K562 (cell line): ENCODE measurements around the gene USP44. TPM values are rescaled to one million over a fixed set of nuclear protein-coding genes. Genes with fewer than 3 reads are reported as not detected.

ENCODE experiments used
- ATAC-seq: fragments of 200-7000 bp; cut with Tn5 transposase; 3 replicates; pipeline ENCODE4 v1.9.1; 2020; ENCODE audit warnings: moderate library complexity
- BruUV-seq: library from RNA; stranded (reverse); fragments of 400-500 nt; replicated peaks from 2 replicates; lab custom pipeline; 2021; lab: Mats Ljungman, UMichigan
- CTCF ChIA-PET: fragments of 300-600 bp; formaldehyde crosslinking; extraction: SDS; loops from one replicate; lab custom pipeline; 2021; ENCODE audit warnings: low intra/inter-chr PET ratio; lab: Yijun Ruan, JAX
- POLR2A ChIA-PET: fragments of 300-600, 350-650 bp; sonication (Branson Sonifier 250); formaldehyde crosslinking; extraction: SDS; loops from one replicate; lab custom pipeline; 2021; ENCODE audit warnings: antibody characterized with exemption, inconsistent platforms; lab: Yijun Ruan, JAX
- DNase-seq, 4 experiments: peaks; one replicate each; pipeline versions ENCODE4 v3.0.0 to v3.0.0-alpha.2; 2011 to 2018; ENCODE audit warnings: low spot score in 3 of 4, mixed read lengths in 3 of 4; ENCODE audit errors: extremely low read depth in 1 of 4
- FAIRE-seq: peaks from 2 replicates; lab custom pipeline; 2011; peaks lifted over from hg19 to GRCh38; lab: Jason Lieb, UNC
- H2AFZ ChIP-seq: 2 replicates; pipeline ENCODE4 v1.6.0; 2011; ENCODE audit warnings: low read depth, low read length, control low read depth, inconsistent platforms
- H3K27ac ChIP-seq: fragments of 200-600 bp; 3 replicates; pipeline ENCODE4 v1.8.0; 2011; ENCODE audit warnings: low read depth, mild to moderate bottlenecking, control low read depth, inconsistent platforms, low read length, moderate library complexity, mixed read lengths; ENCODE audit errors: extremely low read depth
- H3K27me3 ChIP-seq, 2 experiments: fragments of 300-600 bp in 1 of 2; 2 replicates in 1 of 2; 3 replicates in 1 of 2; pipeline versions ENCODE4 v1.6.0 to v1.8.0; 2011; ENCODE audit warnings: inconsistent platforms in 2 of 2, low read length in 2 of 2, mild to moderate bottlenecking in 1 of 2, mixed read lengths in 1 of 2, moderate library complexity in 1 of 2; ENCODE audit not compliant: control insufficient read depth in 2 of 2, insufficient read depth in 2 of 2
- H3K36me3 ChIP-seq: fragments of 300-600 bp; 3 replicates; pipeline ENCODE4 v1.8.0; 2011; ENCODE audit warnings: mild to moderate bottlenecking, low read length, inconsistent platforms; ENCODE audit not compliant: control insufficient read depth, insufficient read depth
- H3K4me1 ChIP-seq, 2 experiments: fragments of 200-600 bp in 1 of 2; replicated peaks in 1 of 2; 2 replicates in 1 of 2; 3 replicates in 1 of 2; pipeline versions ENCODE4 v1.5.1 to v1.8.0; 2011; ENCODE audit warnings: inconsistent platforms in 2 of 2, low read length in 2 of 2, mild to moderate bottlenecking in 1 of 2, mixed read lengths in 1 of 2, moderate library complexity in 1 of 2; ENCODE audit not compliant: control insufficient read depth in 2 of 2, insufficient read depth in 2 of 2
- H3K4me2 ChIP-seq: 2 replicates; pipeline ENCODE4 v1.6.1; 2011; ENCODE audit warnings: low read length, control low read depth, inconsistent platforms, mixed read lengths; ENCODE audit not compliant: insufficient read depth
- H3K4me3 ChIP-seq: fragments of 200-600 bp; sonication (generic), shearing (Covaris generic); 2 replicates; pipeline ENCODE4 v1.5.1; 2016; ENCODE audit warnings: control low read depth, inconsistent platforms
- H3K79me2 ChIP-seq: fragments of 200-600 bp; 3 replicates; pipeline ENCODE4 v1.8.0; 2011; ENCODE audit warnings: low read length, inconsistent platforms; ENCODE audit not compliant: control insufficient read depth, insufficient read depth
- H3K9ac ChIP-seq, 2 experiments: 2 replicates each; pipeline versions ENCODE4 v1.6.0 to v1.6.1; 2011; ENCODE audit warnings: low read depth in 2 of 2, low read length in 2 of 2, control low read depth in 1 of 2, inconsistent platforms in 1 of 2, mild to moderate bottlenecking in 1 of 2, mixed read lengths in 1 of 2; ENCODE audit not compliant: insufficient read depth in 1 of 2
- H3K9me1 ChIP-seq: one replicate; pipeline ENCODE4 v1.6.0; 2011; ENCODE audit warnings: inconsistent platforms, mild to moderate bottlenecking, low read length, moderate library complexity; ENCODE audit not compliant: control insufficient read depth, insufficient read depth
- H3K9me3 ChIP-seq: replicated peaks from 2 replicates; pipeline ENCODE4 v1.5.1; 2011; ENCODE audit warnings: low read depth, low read length, inconsistent platforms; ENCODE audit not compliant: control insufficient read depth, insufficient read depth
- H4K20me1 ChIP-seq: replicated peaks from 2 replicates; pipeline ENCODE4 v1.6.1; 2011; ENCODE audit warnings: low read length, inconsistent platforms, mixed read lengths; ENCODE audit not compliant: control insufficient read depth, insufficient read depth
- EZH2 ChIP-seq: IDR thresholded peaks from 2 replicates; pipeline ENCODE4 v1.6.1; 2012; ENCODE audit warnings: low read depth, mild to moderate bottlenecking, inconsistent platforms, low read length, borderline replicate concordance
- KLF6 ChIP-seq: fragments of 250-450 bp; sonication (Bioruptor Pico); IDR thresholded peaks from 2 replicates; pipeline ENCODE4 v1.4.0; 2020; ENCODE audit warnings: mild to moderate bottlenecking, moderate library complexity, borderline replicate concordance
- POLR3G ChIP-seq: IDR thresholded peaks from 2 replicates; pipeline ENCODE4 v1.6.1; 2011; ENCODE audit not compliant: insufficient read length, insufficient replicate concordance; ENCODE audit errors: extremely low read depth
- RHOXF2B ChIP-seq: fragments of 250-450 bp; sonication (Bioruptor Pico); conservative IDR thresholded peaks from 2 replicates; pipeline ENCODE4 v1.5.1; 2021
- SMARCA5 ChIP-seq: fragments of 450-650 bp; IDR thresholded peaks from 2 replicates; pipeline ENCODE4 v1.6.1; 2016
- TRIM24 ChIP-seq, 2 experiments: fragments of 450-650 bp; IDR thresholded peaks; 2 replicates each; pipeline ENCODE4 v1.6.1; 2016
- ZBED1 ChIP-seq: IDR thresholded peaks from 2 replicates; pipeline ENCODE4 v1.6.1; 2014
- ZNF165 ChIP-seq: fragments of 250-450 bp; sonication (Bioruptor Pico); IDR thresholded peaks from 2 replicates; pipeline ENCODE4 v1.4.0; 2020; ENCODE audit warnings: borderline replicate concordance
- ZNF3 ChIP-seq: fragments of 250-450 bp; sonication (Bioruptor Pico); IDR thresholded peaks from 2 replicates; pipeline ENCODE4 v1.5.0; 2021; ENCODE audit warnings: mild to moderate bottlenecking, moderate library complexity
- ZNF764 ChIP-seq: fragments of 250-450 bp; sonication (Bioruptor Pico); IDR thresholded peaks from 2 replicates; pipeline ENCODE4 v1.4.0; 2020; ENCODE audit warnings: low read depth, mild to moderate bottlenecking, moderate library complexity
- in situ Hi-C: fragments of 300-500 bp; cut with MboI; formaldehyde crosslinking; loops from 4 replicates; pipeline ENCODE4 v1.15.0; 2018; ENCODE audit warnings: inconsistent platforms, mixed read lengths
- intact Hi-C: fragments of 100-400 bp; cut with micrococcal nuclease; formaldehyde crosslinking; loops from 2 replicates; pipeline ENCODE4 v1.14.2; 2022
- polyA plus RNA-seq, 8 experiments: library from polyadenylated mRNA; depleted of rRNA in 4 of 8; stranded (reverse) in 5 of 8; unstranded in 3 of 8; fragments of >200 nt; fragmentation: Nextera tagmentation in 2 of 8; fragmentation: Illumina TruSeq in 1 of 8; extraction: Ambion mirVana in 2 of 8; extraction: Trizol in 1 of 8; gene quantifications; 2 replicates each; pipeline versions ENCODE4 v1.2.1 to v1.2.3, GENCODE V29; 2011 to 2014; ENCODE audit warnings: inconsistent platforms in 1 of 8, missing spikeins in 1 of 8
- total RNA-seq, 7 experiments: library from RNA; depleted of rRNA in 6 of 7; stranded (reverse); fragments of >200 nt in 6 of 7; fragmentation: Illumina TruSeq in 2 of 7; extraction: Trizol in 2 of 7; gene quantifications; 2 replicates each; pipeline versions ENCODE4 v1.2.1 to v1.2.3, GENCODE V29; 2011 to 2021; ENCODE audit warnings: low replicate concordance in 1 of 7
- TF ChIP-seq, protein P1 (sequence below): fragments of 250-450 bp; sonication (Bioruptor Pico); IDR thresholded peaks from 2 replicates; pipeline ENCODE4 v1.4.0; 2020; ENCODE audit warnings: borderline replicate concordance
- TF ChIP-seq, protein P2 (sequence below), 3 experiments: fragments of 200-800 bp in 1 of 3; sonication (Bioruptor generic) in 1 of 3; sonication (generic) in 1 of 3; formaldehyde crosslinking in 1 of 3; IDR thresholded peaks; 2 replicates each; pipeline versions ENCODE4 v1.6.1 to v1.8.0; 2016 to 2022; ENCODE audit warnings: mild to moderate bottlenecking in 2 of 3, missing compliant biosample characterization in 2 of 3, missing genetic modification characterization in 2 of 3, missing genetic modification reagents in 1 of 3

The USP44 gene
- total and polyA plus RNA-seq, 9 of the 15 experiments (the other 6 are each of a cell fraction or from before 2014, with no cell fraction given), result 2.1 to 5.7 (median 2.8) TPM

DNA sequence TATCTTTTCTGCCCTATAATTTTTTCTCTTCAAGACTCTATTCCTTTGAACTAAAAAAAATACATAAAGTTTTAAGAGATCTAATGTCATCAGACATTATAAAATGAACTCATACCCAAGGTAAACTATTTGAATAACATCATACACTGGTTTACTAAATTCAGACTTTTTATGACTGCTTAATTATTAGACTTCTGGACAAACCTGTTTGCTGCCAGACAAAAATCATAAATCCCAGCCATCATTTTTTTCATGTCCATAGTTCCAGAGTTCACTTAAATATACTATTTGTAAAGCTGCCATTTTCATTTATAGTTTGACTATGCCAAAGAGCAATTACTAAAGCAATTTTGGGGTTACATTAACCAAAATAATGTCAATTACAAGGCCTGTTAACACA is 34.0 kb downstream of the USP44 start:
- no peak for ATAC-seq

More for the DNA sequence above, 34.0 kb downstream of the USP44 start:
- Histone ChIP-seq H3K27ac (no peak overlapping the region; the same call in 1 of the 3 replicates), H3K9me1 (no peaks in the 10 kb centered on the region), H3K9me3 (no peaks in the 10 kb centered on the region), H3K4me3 (no peak overlapping the region), H4K20me1 (no peaks in the 10 kb centered on the region), H3K4me1 (peaks cover 17 to 20% of the 10 kb centered on the region in 2 experiments; a peak in 4 of 5 replicates), H3K27me3 (no peaks in the 10 kb centered on the region), H3K36me3 (peaks cover 32% of the 10 kb centered on the region), H3K4me2 (no peak overlapping the region), H3K9ac (no peak overlapping the region), H3K79me2 (no peaks in the 10 kb centered on the region), H2AFZ (no peak overlapping the region)
- TF ChIP-seq ZNF165 (CRISPR knock-in tag) (no peak), RHOXF2B (CRISPR knock-in tag) (no peak), SMARCA5 (no peak), TRIM24 (IDR thresholded peaks at IDR 0.05) (no peak), EZH2 (no peak), ZNF764 (CRISPR knock-in tag) (no peak), POLR3G (no peak), ZNF3 (CRISPR knock-in tag) (no peak), ZBED1 (no peak), KLF6 (CRISPR knock-in tag) (no peak)
- TF ChIP-seq, protein P1, sequence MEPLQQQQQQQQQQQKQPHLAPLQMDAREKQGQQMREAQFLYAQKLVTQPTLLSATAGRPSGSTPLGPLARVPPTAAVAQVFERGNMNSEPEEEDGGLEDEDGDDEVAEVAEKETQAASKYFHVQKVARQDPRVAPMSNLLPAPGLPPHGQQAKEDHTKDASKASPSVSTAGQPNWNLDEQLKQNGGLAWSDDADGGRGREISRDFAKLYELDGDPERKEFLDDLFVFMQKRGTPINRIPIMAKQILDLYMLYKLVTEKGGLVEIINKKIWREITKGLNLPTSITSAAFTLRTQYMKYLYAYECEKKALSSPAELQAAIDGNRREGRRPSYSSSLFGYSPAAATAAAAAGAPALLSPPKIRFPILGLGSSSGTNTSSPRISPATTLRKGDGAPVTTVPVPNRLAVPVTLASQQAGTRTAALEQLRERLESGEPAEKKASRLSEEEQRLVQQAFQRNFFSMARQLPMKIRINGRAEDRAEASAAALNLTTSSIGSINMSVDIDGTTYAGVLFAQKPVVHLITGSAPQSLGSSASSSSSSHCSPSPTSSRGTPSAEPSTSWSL (CRISPR knock-in tag), result no peak
- TF ChIP-seq, protein P2, sequence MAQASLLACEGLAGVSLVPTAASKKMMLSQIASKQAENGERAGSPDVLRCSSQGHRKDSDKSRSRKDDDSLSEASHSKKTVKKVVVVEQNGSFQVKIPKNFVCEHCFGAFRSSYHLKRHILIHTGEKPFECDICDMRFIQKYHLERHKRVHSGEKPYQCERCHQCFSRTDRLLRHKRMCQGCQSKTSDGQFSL (CRISPR knock-in tag; IDR thresholded peaks at IDR 0.05), result no peak
- TF ChIP-seq, protein P2 (tag; IDR thresholded peaks at IDR 0.05), result no peak
- intact Hi-C loops, result no loop called here
- CTCF ChIA-PET, result no interaction called here
- FAIRE-seq (no peak), DNase-seq (no peak)
- no TSS peak for BruUV-seq
- in situ Hi-C loops, result no loop called here
- POLR2A ChIA-PET, result interaction anchor here (0.8 kb wide), 1 partner anchor 150 kb away, joined by 4 read pairs; no protein-coding TSS in a partner anchor
